GM08714 (cell line): ENCODE measurements around the gene EEF1G.
"Not testable (repeated sequence)": the region's sequence is repeated elsewhere in the genome, so short reads cannot be mapped to it uniquely, and the experiment has no call there.

Experiments used
- H3K4me3 ChIP-seq: fragments of 200-500 bp; sonication (Bioruptor generic); 2 replicates; pipeline ENCODE4 v1.5.1; 2014; ENCODE audit warnings: mild to moderate bottlenecking, low read length, inconsistent platforms
- ZNF274 ChIP-seq: IDR thresholded peaks from 2 replicates; pipeline ENCODE4 v1.6.1; 2012; ENCODE audit warnings: mild to moderate bottlenecking, low read depth, low read length

Gene EEF1G

GRCh38 chr11:62559204-62559603, 14.5 kb downstream of the EEF1G start:
- H3K4me3 ChIP-seq: no peak overlapping the region
- no peak for TF ChIP-seq ZNF274

DNA sequence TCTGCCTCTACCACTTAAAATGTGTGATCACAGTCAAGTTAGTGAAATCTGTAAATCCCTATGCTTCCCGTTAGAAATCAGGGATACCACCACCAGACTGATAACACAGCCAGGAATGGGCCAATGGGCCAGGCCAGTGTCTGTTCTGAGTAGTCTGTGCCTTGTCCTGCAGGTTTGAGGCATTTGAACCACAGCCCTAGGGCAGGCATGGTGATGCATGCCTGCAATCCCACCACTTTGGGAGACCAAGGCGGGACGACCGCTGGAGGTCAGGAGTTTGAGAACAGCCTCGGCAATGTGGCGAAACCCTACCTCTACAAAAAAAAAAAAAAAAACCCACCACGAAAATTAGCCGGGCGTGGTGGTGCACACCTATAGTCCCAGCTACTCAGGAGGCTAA, 15.0 kb downstream of the EEF1G start:
- no peak for TF ChIP-seq ZNF274
- no peak overlapping the region for H3K4me3 ChIP-seq

DNA sequence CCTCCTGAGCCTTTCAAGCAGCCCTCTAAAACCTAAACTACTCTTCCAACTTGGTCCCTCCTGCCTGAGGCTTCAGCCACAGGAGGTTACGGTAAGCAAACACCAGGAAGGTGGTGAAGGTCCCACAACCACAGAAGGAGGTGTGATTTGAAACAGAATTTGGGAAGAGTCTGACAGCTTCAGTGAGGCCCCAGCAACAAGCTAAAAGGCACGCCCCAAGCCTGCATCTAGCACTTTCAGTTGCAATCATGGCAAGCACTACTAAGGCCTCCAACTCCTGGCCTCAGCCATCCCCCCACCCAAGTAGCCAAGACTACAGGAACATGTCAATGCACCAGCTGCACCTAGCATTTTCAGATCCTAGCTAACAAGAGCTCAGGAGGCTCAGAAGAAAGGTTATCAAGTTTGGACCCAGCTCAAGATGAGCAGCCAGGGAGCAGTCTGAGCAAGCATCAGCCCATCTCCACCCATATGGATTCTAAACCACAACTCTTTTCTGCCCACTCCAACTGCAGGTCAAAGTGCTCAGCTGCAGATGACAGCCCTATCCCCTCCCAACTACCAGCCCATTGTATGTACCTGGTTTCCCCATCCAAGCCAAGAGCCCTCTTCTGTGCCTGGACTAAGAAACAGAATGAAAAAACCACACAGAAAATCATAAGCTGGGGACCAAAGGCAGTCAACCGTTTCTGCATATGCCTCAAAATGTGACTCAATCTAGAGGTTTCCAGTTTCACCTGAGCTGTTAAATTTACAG, 16.6 kb downstream of the EEF1G start:
- peak overlapping the region; percentile 2; the same call in 1 of the 2 replicates for H3K4me3 ChIP-seq
- TF ChIP-seq ZNF274: no peak

GRCh38 chr11:62556108-62556874, 17.4 kb downstream of the EEF1G start:
- H3K4me3 ChIP-seq: peak overlapping the region; percentile 11; the same call in 1 of the 2 replicates
- TF ChIP-seq ZNF274: no peak

DNA sequence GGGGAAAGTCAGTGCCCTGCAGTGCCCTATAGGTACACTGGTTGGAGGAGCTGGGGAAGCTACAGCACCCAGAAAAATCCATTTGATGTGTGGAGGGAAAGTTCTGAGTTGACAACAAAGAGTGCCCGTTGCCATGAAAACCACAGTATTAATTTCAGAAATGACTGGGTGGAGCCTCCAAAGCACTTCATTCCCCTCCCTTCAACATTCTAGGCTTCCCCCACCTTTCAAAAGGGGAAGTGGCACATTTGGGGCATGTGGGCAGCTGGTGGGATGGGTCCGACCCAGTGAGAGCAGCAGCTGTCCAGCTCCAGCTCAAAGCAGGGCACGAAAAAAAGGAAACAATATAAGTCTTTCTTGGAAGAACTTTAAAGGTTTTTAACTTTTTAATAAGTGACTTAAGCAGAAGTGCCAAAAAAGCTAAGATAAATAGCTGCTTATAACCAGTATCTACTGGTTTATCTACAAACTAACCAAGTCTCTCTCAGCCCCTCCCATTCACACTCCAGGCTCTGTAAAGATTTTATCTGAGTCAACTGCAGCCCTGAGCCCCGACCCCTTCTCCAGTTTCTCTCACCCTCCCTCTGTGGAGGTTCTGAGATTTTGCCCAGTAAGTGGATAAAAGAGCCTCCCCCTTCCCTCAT, 18.1 kb downstream of the EEF1G start:
- TF ChIP-seq ZNF274: no peak
- peak overlapping the region; percentile 11; the same call in 1 of the 2 replicates for H3K4me3 ChIP-seq

DNA sequence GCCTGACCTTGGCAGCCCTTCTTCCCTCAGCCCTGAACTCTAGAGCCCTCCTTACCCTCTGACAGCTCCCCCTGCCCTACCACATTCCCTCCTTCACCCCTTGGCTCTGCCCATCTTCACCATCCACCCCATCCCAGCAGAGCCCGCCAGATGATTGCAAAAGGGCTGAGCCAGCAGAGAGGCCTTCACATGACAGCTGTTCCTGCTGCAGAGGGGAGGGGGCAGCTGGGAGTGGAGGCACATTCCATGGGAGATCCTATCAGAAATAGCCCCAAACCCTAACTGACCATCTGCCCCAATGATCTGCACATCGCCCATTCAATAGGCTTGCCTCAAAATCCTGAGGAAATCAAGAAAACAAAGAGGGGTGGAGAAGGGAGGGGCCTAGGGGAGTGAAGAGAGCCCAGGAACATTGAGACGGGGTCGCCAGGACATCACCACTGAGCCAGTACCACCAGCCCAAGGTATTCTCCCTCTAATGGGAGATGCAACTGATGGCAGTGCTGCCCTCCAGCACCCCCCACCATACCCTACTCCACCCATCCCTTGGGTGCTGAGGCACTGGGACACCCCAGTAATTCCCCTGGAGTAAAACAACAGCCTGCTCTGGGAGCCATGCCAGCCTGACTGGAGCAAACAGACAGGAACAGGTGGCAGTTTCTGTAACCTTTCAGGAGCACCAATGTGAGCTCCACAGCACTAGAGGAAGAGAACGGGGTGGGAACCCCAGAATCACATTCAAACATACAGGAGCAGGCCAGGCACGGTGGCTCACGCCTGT, 19.1 kb downstream of the EEF1G start:
- no peak for TF ChIP-seq ZNF274
- H3K4me3 ChIP-seq: no peak overlapping the region

GRCh38 chr11:62553839-62554361, 19.8 kb downstream of the EEF1G start:
- H3K4me3 ChIP-seq: no peak overlapping the region
- no peak for TF ChIP-seq ZNF274

- no peak for TF ChIP-seq ZNF274
- no peak overlapping the region for H3K4me3 ChIP-seq
Measured at GRCh38 chr11:62553080-62553838, 20.4 kb downstream of the EEF1G start.

- no peak for TF ChIP-seq ZNF274
- no peak overlapping the region for H3K4me3 ChIP-seq
Measured at GRCh38 chr11:62552485-62553079, 21.1 kb downstream of the EEF1G start.

- not testable (repeated sequence) for H3K4me3 ChIP-seq
Measured at GRCh38 chr11:62550478-62550877, 23.2 kb downstream of the EEF1G start.

DNA sequence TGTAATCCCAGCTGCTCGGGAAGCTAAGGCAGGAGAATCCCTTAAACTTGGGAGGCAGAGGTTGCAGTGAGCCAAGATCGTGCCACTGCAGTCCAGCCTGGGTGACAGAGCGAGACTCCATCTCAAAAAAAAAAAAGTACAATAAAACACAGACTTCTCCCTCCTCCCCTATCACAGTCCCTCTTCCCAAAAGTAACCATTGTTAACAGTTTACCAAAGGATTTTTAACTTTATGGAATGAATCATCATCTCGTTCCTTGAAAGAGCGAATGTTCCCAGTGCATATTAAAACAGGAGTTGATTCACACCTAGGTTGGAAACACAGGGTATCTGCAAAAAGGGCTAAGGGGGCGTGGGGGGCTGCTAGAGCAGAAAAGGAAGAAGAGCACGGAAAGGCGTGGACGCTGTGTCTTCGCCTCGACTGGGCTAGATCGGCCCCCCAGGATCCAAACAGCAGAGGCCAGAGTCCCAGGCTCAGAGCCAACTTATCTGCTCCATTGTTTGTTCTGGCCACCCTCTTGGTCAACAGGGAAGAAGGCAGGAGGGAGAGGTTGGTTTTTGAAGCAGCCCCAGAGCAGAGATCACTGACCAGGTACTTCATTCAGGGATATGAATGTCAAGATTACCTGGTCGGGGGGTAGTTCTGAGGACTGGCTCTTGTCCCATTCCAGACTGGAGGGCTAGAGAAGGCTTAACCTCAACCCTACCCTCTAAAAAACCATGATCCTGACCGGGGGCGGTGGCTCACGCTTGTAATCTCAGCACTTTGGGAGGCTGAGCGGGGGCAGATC, 25.0 kb downstream of the EEF1G start:
- no peak for TF ChIP-seq ZNF274
- H3K4me3 ChIP-seq: no peak overlapping the region

DNA sequence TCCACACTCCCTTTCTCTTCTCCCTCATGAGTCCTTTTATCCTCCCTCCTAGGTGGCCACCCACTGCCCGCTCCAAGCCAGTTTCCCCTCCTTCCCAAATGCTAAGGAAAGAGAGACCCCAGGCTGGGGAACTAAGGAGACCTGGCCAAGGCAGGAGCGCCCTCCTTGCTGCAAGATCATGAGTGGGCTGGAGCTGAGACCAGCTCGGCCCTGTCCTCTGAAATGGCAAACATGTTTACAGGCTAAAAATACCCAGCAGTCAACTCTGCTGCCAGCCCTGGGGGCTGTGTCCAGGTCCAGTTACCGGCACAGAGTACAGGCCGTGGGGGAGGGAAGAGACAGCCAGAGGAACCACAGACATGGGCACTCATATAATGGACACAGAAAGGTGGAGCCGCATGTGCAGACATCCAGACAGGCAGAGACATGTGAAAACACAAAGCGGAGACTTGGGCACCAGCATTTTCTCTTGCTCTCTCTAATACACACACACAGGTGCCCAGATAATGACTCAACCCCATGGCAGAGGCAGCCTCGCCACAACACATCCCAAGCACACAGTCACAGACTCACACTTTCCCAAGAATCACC, 25.9 kb downstream of the EEF1G start:
- H3K4me3 ChIP-seq: no peak overlapping the region
- TF ChIP-seq ZNF274: no peak
